IMR-90 (cell line): Measurements from ENCODE around the gene CES2. TPM values are rescaled to one million over a fixed set of nuclear protein-coding genes. Genes with fewer than 3 reads are reported as not detected.
A peak's percentile ranks its signal among the peaks of the same experiment; 100 is the strongest.

Source experiments
- ATAC-seq: fragments of 200-7000 bp; cut with Tn5 transposase; 2 replicates; pipeline ENCODE4 v1.9.1; 2020; ENCODE audit warnings: low read depth, mild to moderate bottlenecking, moderate library complexity
- BruUV-seq: library from RNA; stranded (reverse); fragments of 400-500 nt; replicated peaks from 2 replicates; lab custom pipeline; 2021; lab: Mats Ljungman, UMichigan
- CTCF ChIA-PET: fragments of 300-600 bp; formaldehyde crosslinking; extraction: SDS; loops from one replicate; lab custom pipeline; 2021; ENCODE audit warnings: antibody characterized with exemption; lab: Yijun Ruan, JAX
- POLR2A ChIA-PET: fragments of 300-600 bp; sonication (Branson Sonifier 250); formaldehyde crosslinking; loops from one replicate; lab custom pipeline; 2022; ENCODE audit warnings: antibody characterized with exemption; ENCODE audit not compliant: unreplicated experiment; lab: Charles Lee
- DNase-seq: peaks from one replicate; pipeline ENCODE4 v3.0.0; 2013
- H2AFZ ChIP-seq: replicated peaks from 2 replicates; pipeline ENCODE3; 2013; ENCODE audit warnings: low read length, mild to moderate bottlenecking; ENCODE audit not compliant: poor library complexity
- H2AK5ac ChIP-seq: 2 replicates; pipeline ENCODE4 v1.6.1; 2013; ENCODE audit warnings: low read depth, low read length, inconsistent platforms
- H2AK9ac ChIP-seq: replicated peaks from 2 replicates; pipeline ENCODE3; 2013; ENCODE audit warnings: mild to moderate bottlenecking, low read depth, low read length, moderate library complexity; ENCODE audit not compliant: poor library complexity
- H2BK120ac ChIP-seq: 2 replicates; pipeline ENCODE4 v1.6.1; 2013; ENCODE audit warnings: low read depth, low read length, inconsistent platforms
- H2BK15ac ChIP-seq: 3 replicates; pipeline ENCODE4 v1.6.1; 2013; ENCODE audit warnings: low read depth, low read length, inconsistent platforms
- H2BK20ac ChIP-seq: 2 replicates; pipeline ENCODE4 v1.6.1; 2013; ENCODE audit warnings: low read depth, mild to moderate bottlenecking, inconsistent platforms, low read length, moderate library complexity
- H2BK5ac ChIP-seq: 2 replicates; pipeline ENCODE4 v1.6.1; 2013; ENCODE audit warnings: mild to moderate bottlenecking, low read depth, low read length, inconsistent platforms; ENCODE audit not compliant: poor library complexity, severe bottlenecking
- H3K14ac ChIP-seq: replicated peaks from 2 replicates; pipeline ENCODE4 v1.6.1; 2013; ENCODE audit warnings: low read depth, low read length, inconsistent platforms
- H3K18ac ChIP-seq: 2 replicates; pipeline ENCODE4 v1.6.1; 2013; ENCODE audit warnings: low read depth, low read length, control low read depth
- H3K23ac ChIP-seq: 2 replicates; pipeline ENCODE4 v1.6.1; 2013; ENCODE audit warnings: low read depth, low read length, inconsistent platforms
- H3K27ac ChIP-seq: 2 replicates; pipeline ENCODE4 v1.5.1; 2013; ENCODE audit warnings: mild to moderate bottlenecking, control low read depth, low read length; ENCODE audit not compliant: insufficient read depth
- H3K27me3 ChIP-seq: 2 replicates; pipeline ENCODE4 v1.6.1; 2013; ENCODE audit warnings: low read length; ENCODE audit not compliant: control insufficient read depth, insufficient read depth
- H3K36me3 ChIP-seq: 2 replicates; pipeline ENCODE4 v1.6.1; 2013; ENCODE audit warnings: low read length, mixed read lengths; ENCODE audit not compliant: control insufficient read depth, insufficient read depth
- H3K4ac ChIP-seq: 2 replicates; pipeline ENCODE4 v1.6.1; 2013; ENCODE audit warnings: low read depth, low read length, inconsistent platforms
- H3K4me1 ChIP-seq: 2 replicates; pipeline ENCODE4 v1.6.1; 2013; ENCODE audit warnings: low read length, mixed read lengths; ENCODE audit not compliant: control insufficient read depth, insufficient read depth
- H3K4me2 ChIP-seq: 2 replicates; pipeline ENCODE4 v1.6.1; 2013; ENCODE audit warnings: low read depth, mild to moderate bottlenecking, control low read depth, low read length, moderate library complexity
- H3K4me3 ChIP-seq: 2 replicates; pipeline ENCODE4 v1.5.1; 2013; ENCODE audit warnings: low read depth, mild to moderate bottlenecking, control low read depth, low read length, moderate library complexity; ENCODE audit not compliant: insufficient read depth
- H3K56ac ChIP-seq: 2 replicates; pipeline ENCODE4 v1.6.1; 2013; ENCODE audit warnings: low read length, inconsistent platforms; ENCODE audit not compliant: insufficient read depth; ENCODE audit errors: extremely low read depth
- H3K79me1 ChIP-seq, 2 experiments: 2 replicates each; pipeline ENCODE4 v1.6.1; 2013; ENCODE audit warnings: low read length in 2 of 2, inconsistent platforms in 1 of 2, low read depth in 1 of 2
- H3K9ac ChIP-seq: 2 replicates; pipeline ENCODE4 v1.6.1; 2013; ENCODE audit warnings: low read depth, low read length, control low read depth
- H3K9me1 ChIP-seq: 2 replicates; pipeline ENCODE4 v1.6.1; 2013; ENCODE audit warnings: low read length, inconsistent platforms; ENCODE audit not compliant: insufficient read depth
- H3K9me3 ChIP-seq: 2 replicates; pipeline ENCODE4 v1.6.1; 2013; ENCODE audit warnings: low read length; ENCODE audit not compliant: control insufficient read depth, insufficient read depth
- H4K20me1 ChIP-seq: 2 replicates; pipeline ENCODE4 v1.6.1; 2013; ENCODE audit warnings: low read length, inconsistent platforms; ENCODE audit not compliant: insufficient read depth
- H4K5ac ChIP-seq: 2 replicates; pipeline ENCODE4 v1.6.1; 2013; ENCODE audit warnings: mild to moderate bottlenecking, low read depth, low read length, control low read depth
- H4K8ac ChIP-seq, 2 experiments: 2 replicates each; pipeline ENCODE4 v1.6.1; 2013; ENCODE audit warnings: low read depth in 2 of 2, low read length in 2 of 2, control low read depth in 1 of 2, inconsistent platforms in 1 of 2
- H4K91ac ChIP-seq: 2 replicates; pipeline ENCODE4 v1.6.1; 2013; ENCODE audit warnings: low read depth, low read length, inconsistent platforms; ENCODE audit not compliant: insufficient read depth
- CEBPB ChIP-seq: IDR thresholded peaks from 2 replicates; pipeline ENCODE4 v1.6.1; 2012; ENCODE audit warnings: low read depth, low read length, improper control_type of control experiment
- CHD1 ChIP-seq: IDR thresholded peaks from 2 replicates; pipeline ENCODE4 v1.6.1; 2012; ENCODE audit warnings: low read depth, low read length, improper control_type of control experiment
- CTCF ChIP-seq: conservative IDR thresholded peaks from 2 replicates; pipeline ENCODE4 v1.5.1; 2012; ENCODE audit warnings: mild to moderate bottlenecking, low read depth, low read length, improper control_type of control experiment
- FOS ChIP-seq: fragments of 150-350 bp; IDR thresholded peaks from 2 replicates; pipeline ENCODE4 v1.6.1; 2016; ENCODE audit warnings: low read depth, low read length
- MAZ ChIP-seq: IDR thresholded peaks from 2 replicates; pipeline ENCODE4 v1.6.1; 2012; ENCODE audit warnings: low read depth, mild to moderate bottlenecking, low read length, improper control_type of control experiment, moderate library complexity, borderline replicate concordance
- MXI1 ChIP-seq: IDR thresholded peaks from 2 replicates; pipeline ENCODE4 v1.6.1; 2012; ENCODE audit warnings: low read depth, mild to moderate bottlenecking, low read length, moderate library complexity, borderline replicate concordance
- NFE2L2 ChIP-seq: fragments of 150-350 bp; IDR thresholded peaks from 2 replicates; pipeline ENCODE4 v1.6.1; 2016; ENCODE audit warnings: low read depth, mild to moderate bottlenecking, low read length
- POLR2A ChIP-seq: IDR thresholded peaks from 2 replicates; pipeline ENCODE4 v1.6.1; 2012; ENCODE audit warnings: mild to moderate bottlenecking, low read depth, low read length
- RAD21 ChIP-seq: IDR thresholded peaks from 2 replicates; pipeline ENCODE4 v1.6.1; 2012; ENCODE audit warnings: low read length, improper control_type of control experiment
- RCOR1 ChIP-seq: IDR thresholded peaks from 2 replicates; pipeline ENCODE4 v1.6.1; 2012; ENCODE audit warnings: mild to moderate bottlenecking, low read length, improper control_type of control experiment; ENCODE audit not compliant: insufficient replicate concordance
- SMC3 ChIP-seq: fragments of 150-350 bp; IDR thresholded peaks from 2 replicates; pipeline ENCODE4 v1.6.1; 2016; ENCODE audit warnings: low read depth, mild to moderate bottlenecking, antibody characterized with exemption, low read length, moderate library complexity
- WGBS, 2 experiments: methylation state at CpG; one replicate each; pipeline versions ENCODE4 v1.1.5 to v1.1.7; 2013; ENCODE audit warnings: missing lambda C conversion rate in 2 of 2; ENCODE audit not compliant: insufficient read length in 1 of 2; ENCODE audit errors: extremely low coverage in 2 of 2; 5-methylcytosine and 5-hydroxymethylcytosine counted together
- dilution Hi-C: fragments of 300-500 bp; cut with HindIII; formaldehyde crosslinking; loops from one replicate; pipeline ENCODE4 v1.14.3; 2018; ENCODE audit warnings: low sequenced_read_pairs; ENCODE audit not compliant: unreplicated experiment
- in situ Hi-C: fragments of 300-500 bp; cut with MboI; formaldehyde crosslinking; loops from 3 replicates; pipeline ENCODE4 v1.14.3; 2019; ENCODE audit warnings: low sequenced_read_pairs, inconsistent platforms, mixed read lengths
- intact Hi-C: fragments of 100-400 bp; cut with micrococcal nuclease; formaldehyde crosslinking; loops from 2 replicates; pipeline ENCODE4 v1.10.0; 2022
- polyA plus RNA-seq, 3 experiments: library from polyadenylated mRNA; depleted of rRNA; stranded (reverse); fragments of >200 nt; gene quantifications; 2 replicates each; pipeline ENCODE4 v1.2.3, GENCODE V29; 2012; ENCODE audit warnings: low replicate concordance in 1 of 3
- total RNA-seq: library from RNA; depleted of rRNA; stranded (reverse); fragments of >200 nt; gene quantifications from 2 replicates; pipeline ENCODE4 v1.2.3, GENCODE V29; 2012
- TF ChIP-seq, protein P1 (sequence below): fragments of 150-350 bp; IDR thresholded peaks from 2 replicates; pipeline ENCODE4 v1.6.1; 2016; ENCODE audit warnings: low read depth, mild to moderate bottlenecking, low read length, moderate library complexity, borderline replicate concordance
- TF ChIP-seq, protein P2 (sequence below): fragments of 150-350 bp; IDR thresholded peaks from 2 replicates; pipeline ENCODE4 v1.6.1; 2017; ENCODE audit warnings: mild to moderate bottlenecking, antibody characterized with exemption, low read length, low read depth

Gene CES2
- total and polyA plus RNA-seq, 2 of the 4 experiments (the other 2 are of a cell fraction), result 15.1 to 23.2 TPM

DNA sequence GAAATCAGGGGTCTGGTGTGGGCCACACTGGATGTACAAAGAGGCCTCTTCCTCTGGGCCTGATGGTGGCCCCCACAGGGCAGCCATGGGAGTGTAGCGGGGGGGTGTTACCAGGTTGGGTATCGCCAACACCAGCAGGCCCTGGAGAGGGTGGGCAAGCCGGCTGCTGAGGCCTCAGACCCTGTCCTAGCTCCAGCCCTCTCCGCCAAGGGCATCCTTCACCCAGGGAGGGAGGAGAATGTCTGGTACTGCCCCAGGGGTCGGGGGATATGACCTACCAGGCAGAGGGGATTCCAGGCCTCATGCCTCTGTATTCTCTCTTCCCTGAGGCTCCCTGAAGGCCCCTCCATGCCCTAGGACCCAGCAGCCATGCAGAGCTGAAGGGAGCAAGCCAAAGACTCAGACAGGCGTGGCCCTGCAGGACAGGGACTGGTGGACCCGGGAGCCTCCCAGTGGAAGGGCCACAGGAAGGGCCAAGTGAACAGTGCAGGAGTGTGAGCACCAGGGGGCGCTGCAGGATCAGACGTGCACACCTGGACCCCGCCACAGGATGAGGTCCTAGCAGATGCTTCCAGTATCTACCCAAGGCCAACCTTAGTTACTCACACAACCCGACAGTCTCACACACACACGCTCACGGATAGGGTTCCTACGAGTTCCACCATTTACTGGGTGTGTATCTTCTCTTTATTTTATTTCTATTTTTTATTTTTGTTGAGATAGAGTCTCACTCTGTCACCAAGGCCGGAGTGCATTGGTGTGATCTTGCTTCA, 42.2 kb downstream of the CES2 start:
- H2AK5ac ChIP-seq, result no peak overlapping the region
- no peak overlapping the region for H2BK15ac ChIP-seq
- CTCF ChIA-PET, result interaction anchor here (0.8 to 1.6 kb wide), 2 partner anchors 124 to 178 kb away, joined by 4 to 5 read pairs; no protein-coding TSS in a partner anchor
- H2AK9ac ChIP-seq, result peak overlapping the region; percentile 29
- H3K27me3 ChIP-seq, result no peaks in the 10 kb centered on the region; the same call in 1 of the 2 replicates
- POLR2A ChIA-PET, result no interaction called here
- no peak overlapping the region for H3K23ac ChIP-seq
- no peak overlapping the region for H2BK5ac ChIP-seq
- H3K18ac ChIP-seq, result no peak overlapping the region
- H3K4me1 ChIP-seq, result no peaks in the 10 kb centered on the region; the same call in 1 of the 2 replicates
- peak overlapping the region; percentile 69 for H2AFZ ChIP-seq
- H3K56ac ChIP-seq, result no peak overlapping the region
- in situ Hi-C loops (no loop called here), intact Hi-C loops (loop anchor here (1.0 kb wide), 3 partner anchors 124 to 208 kb away; no protein-coding TSS in a partner anchor), dilution Hi-C loops (no loop called here)
- BruUV-seq, result no TSS peak
- no peak overlapping the region for H2BK120ac ChIP-seq
- no peak overlapping the region for H3K27ac ChIP-seq
- no peak overlapping the region for H3K4me2 ChIP-seq
- 90% methylated on average over 2 of the region's 15 CpGs; no CpG with 5 or more reads in 1 of the 2 experiments for WGBS, 2 experiments
- H4K8ac ChIP-seq, result no peak overlapping the region
- ATAC-seq (peak; percentile 97), DNase-seq (peak; percentile 79)
- no peaks in the 10 kb centered on the region for H4K20me1 ChIP-seq
- no peak overlapping the region for H2BK20ac ChIP-seq
- no peak overlapping the region for H3K4me3 ChIP-seq
- no peaks in the 10 kb centered on the region for H3K9me1 ChIP-seq
- no peak overlapping the region for H3K9ac ChIP-seq
- no peak overlapping the region for H3K14ac ChIP-seq
- H3K36me3 ChIP-seq, result no peaks in the 10 kb centered on the region
- H4K91ac ChIP-seq, result no peak overlapping the region
- H3K4ac ChIP-seq, result no peak overlapping the region
- no peaks in the 10 kb centered on the region for H3K79me1 ChIP-seq
- no peaks in the 10 kb centered on the region for H3K9me3 ChIP-seq
- no peak for TF ChIP-seq CHD1
- no peak for TF ChIP-seq MAZ
- TF ChIP-seq SMC3, result peak; percentile 97
- TF ChIP-seq RCOR1, result no peak
- TF ChIP-seq, protein P1, sequence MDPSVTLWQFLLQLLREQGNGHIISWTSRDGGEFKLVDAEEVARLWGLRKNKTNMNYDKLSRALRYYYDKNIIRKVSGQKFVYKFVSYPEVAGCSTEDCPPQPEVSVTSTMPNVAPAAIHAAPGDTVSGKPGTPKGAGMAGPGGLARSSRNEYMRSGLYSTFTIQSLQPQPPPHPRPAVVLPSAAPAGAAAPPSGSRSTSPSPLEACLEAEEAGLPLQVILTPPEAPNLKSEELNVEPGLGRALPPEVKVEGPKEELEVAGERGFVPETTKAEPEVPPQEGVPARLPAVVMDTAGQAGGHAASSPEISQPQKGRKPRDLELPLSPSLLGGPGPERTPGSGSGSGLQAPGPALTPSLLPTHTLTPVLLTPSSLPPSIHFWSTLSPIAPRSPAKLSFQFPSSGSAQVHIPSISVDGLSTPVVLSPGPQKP, result no peak
- TF ChIP-seq FOS, result no peak
- no peak for TF ChIP-seq MXI1
- peak; percentile 97 for TF ChIP-seq CTCF
- TF ChIP-seq, protein P2, sequence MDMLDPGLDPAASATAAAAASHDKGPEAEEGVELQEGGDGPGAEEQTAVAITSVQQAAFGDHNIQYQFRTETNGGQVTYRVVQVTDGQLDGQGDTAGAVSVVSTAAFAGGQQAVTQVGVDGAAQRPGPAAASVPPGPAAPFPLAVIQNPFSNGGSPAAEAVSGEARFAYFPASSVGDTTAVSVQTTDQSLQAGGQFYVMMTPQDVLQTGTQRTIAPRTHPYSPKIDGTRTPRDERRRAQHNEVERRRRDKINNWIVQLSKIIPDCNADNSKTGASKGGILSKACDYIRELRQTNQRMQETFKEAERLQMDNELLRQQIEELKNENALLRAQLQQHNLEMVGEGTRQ, result no peak
- TF ChIP-seq NFE2L2, result no peak
- TF ChIP-seq CEBPB, result no peak
- peak; percentile 60; the same call in 1 of the 2 replicates for TF ChIP-seq POLR2A
- TF ChIP-seq RAD21, result peak; percentile 100
- no peak overlapping the region for H4K5ac ChIP-seq
